GM12878 (cell line): ENCODE data around the gene PURA. TPM values are rescaled to one million over a fixed set of nuclear protein-coding genes. Genes with fewer than 3 reads are reported as not detected.

ENCODE experiments used
- ATAC-seq: fragments of 200-7000 bp; cut with Tn5 transposase; 3 replicates; pipeline ENCODE4 v1.9.1; 2020; ENCODE audit warnings: mild to moderate bottlenecking, moderate library complexity
- BruUV-seq: library from RNA; stranded (reverse); fragments of 400-500 nt; replicated peaks from 2 replicates; lab custom pipeline; 2021; lab: Mats Ljungman, UMichigan
- CTCF ChIA-PET: fragments of 300-600 bp; sonication (Branson Sonifier 250); formaldehyde crosslinking; extraction: SDS; loops from one replicate; lab custom pipeline; 2021; ENCODE audit warnings: inconsistent platforms; lab: Yijun Ruan, JAX
- POLR2A ChIA-PET: fragments of 350-600 bp; formaldehyde crosslinking; extraction: SDS; loops from one replicate; lab custom pipeline; 2021; ENCODE audit warnings: inconsistent platforms; lab: Charles Lee
- RAD21 ChIA-PET: fragments of 300-600 bp; sonication (Branson Sonifier 250); formaldehyde crosslinking; loops from one replicate; lab custom pipeline; 2023; ENCODE audit warnings: antibody characterized with exemption; ENCODE audit not compliant: unreplicated experiment; lab: Charles Lee
- SMC1A ChIA-PET: fragments of 300-600 bp; sonication (Branson Sonifier 250); formaldehyde crosslinking; loops from one replicate; lab custom pipeline; 2023; ENCODE audit not compliant: unreplicated experiment, uncharacterized antibody; lab: Charles Lee
- DNase-seq: peaks from one replicate; pipeline ENCODE4 v3.0.0-alpha.2; 2011; ENCODE audit warnings: low read depth, low spot score
- FAIRE-seq: peaks from 3 replicates; lab custom pipeline; 2011; peaks lifted over from hg19 to GRCh38; lab: Jason Lieb, UNC
- H2AFZ ChIP-seq: 2 replicates; pipeline ENCODE4 v1.6.0; 2011; ENCODE audit warnings: low read depth, low read length, control low read depth; ENCODE audit not compliant: control insufficient read depth
- H3K27ac ChIP-seq: 2 replicates; pipeline ENCODE4 v1.5.1; 2011; ENCODE audit warnings: control low read depth; ENCODE audit not compliant: control insufficient read depth, insufficient read depth
- H3K27me3 ChIP-seq, 2 experiments: replicated peaks in 1 of 2; 2 replicates each; pipeline versions ENCODE4 v1.6.0 to v1.6.1; 2011; ENCODE audit warnings: low read length in 1 of 2; ENCODE audit not compliant: control insufficient read depth in 2 of 2, insufficient read depth in 2 of 2
- H3K36me3 ChIP-seq, 2 experiments: 2 replicates each; pipeline ENCODE4 v1.5.1; 2011; ENCODE audit warnings: low read length in 1 of 2; ENCODE audit not compliant: control insufficient read depth in 2 of 2, insufficient read depth in 2 of 2
- H3K4me1 ChIP-seq: 2 replicates; pipeline ENCODE4 v1.6.1; 2011; ENCODE audit warnings: mild to moderate bottlenecking, low read length, moderate library complexity, mixed read lengths; ENCODE audit not compliant: control insufficient read depth, insufficient read depth
- H3K4me2 ChIP-seq: 2 replicates; pipeline ENCODE4 v1.6.0; 2011; ENCODE audit warnings: control low read depth; ENCODE audit not compliant: control insufficient read depth, insufficient read depth
- H3K4me3 ChIP-seq: fragments of 200-600 bp; sonication (generic); 2 replicates; pipeline ENCODE4 v1.5.1; 2016
- H3K79me2 ChIP-seq: 2 replicates; pipeline ENCODE4 v1.6.0; 2011; ENCODE audit warnings: low read length; ENCODE audit not compliant: control insufficient read depth, insufficient read depth
- H3K9ac ChIP-seq: 2 replicates; pipeline ENCODE4 v1.8.0; 2011; ENCODE audit warnings: low read length, control low read depth, mixed read lengths; ENCODE audit not compliant: control insufficient read depth, insufficient read depth
- H3K9me3 ChIP-seq: replicated peaks from 3 replicates; pipeline ENCODE4 v1.5.1; 2011; ENCODE audit warnings: mild to moderate bottlenecking, low read length; ENCODE audit not compliant: control insufficient read depth, insufficient read depth
- H4K20me1 ChIP-seq: 2 replicates; pipeline ENCODE4 v1.6.0; 2011; ENCODE audit not compliant: control insufficient read depth, insufficient read depth
- BACH1 ChIP-seq: fragments of 450-650 bp; IDR thresholded peaks from 2 replicates; pipeline ENCODE4 v1.6.1; 2017; ENCODE audit warnings: mild to moderate bottlenecking, borderline replicate concordance
- CHD2 ChIP-seq: IDR thresholded peaks from 2 replicates; pipeline ENCODE4 v1.6.1; 2011; ENCODE audit warnings: low read depth, low read length, improper control_type of control experiment, borderline replicate concordance
- CREM ChIP-seq: IDR thresholded peaks from 2 replicates; pipeline ENCODE4 v1.6.1; 2014; ENCODE audit warnings: antibody characterized with exemption, low read depth
- KDM1A ChIP-seq: fragments of 200-600 bp; sonication (generic); IDR thresholded peaks from 2 replicates; pipeline ENCODE4 v1.6.1; 2016; ENCODE audit warnings: borderline replicate concordance
- KLF5 ChIP-seq: fragments of 450-650 bp; IDR thresholded peaks from 2 replicates; pipeline ENCODE4 v1.6.1; 2014; ENCODE audit warnings: mild to moderate bottlenecking; ENCODE audit not compliant: partially characterized antibody
- MXI1 ChIP-seq: fragments of 150-350 bp; IDR thresholded peaks from 2 replicates; pipeline ENCODE4 v1.6.1; 2011; ENCODE audit warnings: low read depth, mild to moderate bottlenecking, inconsistent platforms, low read length, improper control_type of control experiment
- NR2F1 ChIP-seq: fragments of 450-650 bp; conservative IDR thresholded peaks from 2 replicates; pipeline ENCODE4 v1.6.1; 2017; ENCODE audit warnings: mild to moderate bottlenecking
- RCOR1 ChIP-seq: conservative IDR thresholded peaks from 2 replicates; pipeline ENCODE4 v1.6.1; 2012; ENCODE audit warnings: low read depth, low read length, improper control_type of control experiment
- TCF7 ChIP-seq: IDR thresholded peaks from 2 replicates; pipeline ENCODE4 v1.6.1; 2014; ENCODE audit warnings: antibody characterized with exemption, borderline replicate concordance
- WGBS: methylation state at CpG from one replicate; pipeline ENCODE4 v1.1.6; 2016; ENCODE audit warnings: low lambda C conversion rate; ENCODE audit not compliant: insufficient replicate concordance, insufficient coverage; ENCODE audit errors: missing lambda C conversion rate; 5-methylcytosine and 5-hydroxymethylcytosine counted together
- in situ Hi-C: fragments of 300-500 bp; cut with MboI; formaldehyde crosslinking; loops from 9 replicates; pipeline ENCODE4 v1.14.3; 2018; ENCODE audit warnings: mixed read lengths
- intact Hi-C: fragments of 100-400 bp; cut with micrococcal nuclease; formaldehyde crosslinking; loops from one replicate; pipeline ENCODE4 v1.14.2; 2022; ENCODE audit not compliant: unreplicated experiment
- polyA plus RNA-seq, 11 experiments: library from polyadenylated mRNA; depleted of rRNA in 4 of 11; unstranded in 6 of 11; stranded (reverse) in 5 of 11; fragments of >200 nt; fragmentation: Nextera tagmentation in 4 of 11; fragmentation: Illumina TruSeq in 1 of 11; extraction: Ambion mirVana in 4 of 11; extraction: Trizol in 1 of 11; gene quantifications; 1 replicate in 1 of 11; 2 replicates in 10 of 11; pipeline versions ENCODE4 v1.2.1 to v1.2.3, GENCODE V29; 2011 to 2016; ENCODE audit warnings: inconsistent platforms in 2 of 11, missing spikeins in 2 of 11, low read depth in 1 of 11
- total RNA-seq, 4 experiments: library from RNA; depleted of rRNA in 3 of 4; stranded (reverse); fragments of >200 nt in 3 of 4; fragmentation: Illumina TruSeq in 1 of 4; extraction: Trizol in 1 of 4; gene quantifications; 2 replicates each; pipeline versions ENCODE4 v1.2.1 to v1.2.3, GENCODE V29; 2013 to 2021

Gene PURA
- total and polyA plus RNA-seq, 10 of the 15 experiments (the other 5 are each of a cell fraction or from before 2014, with no cell fraction given): 3.3 to 11.8 (median 5.8) TPM

DNA sequence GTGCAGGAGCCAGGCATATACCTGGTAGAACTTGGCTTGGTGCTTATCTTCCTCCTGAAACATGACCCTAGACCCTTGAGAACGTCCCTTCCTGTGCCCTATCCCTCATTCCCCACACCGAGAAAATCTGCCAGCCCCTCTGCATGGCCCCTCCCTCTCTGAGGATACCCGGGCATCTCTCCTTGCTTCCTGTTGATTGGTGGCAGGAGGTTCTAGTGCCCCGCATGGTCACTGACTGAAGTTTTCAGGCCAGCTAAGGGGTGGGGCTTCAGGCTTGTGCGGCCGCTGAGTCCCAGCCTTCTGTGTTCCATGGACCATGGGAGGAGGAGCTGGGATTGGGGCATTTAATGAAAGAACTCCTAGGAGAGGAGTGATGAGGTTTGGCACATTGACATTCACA is 34.6 kb downstream of the PURA start:
- intact Hi-C loops: no loop called here
- ChIA-PET RAD21 (interaction anchor here (1.7 kb wide), 1 partner anchor 76 kb away, joined by 5 read pairs; no protein-coding TSS in a partner anchor), SMC1A (no interaction called here)
- BruUV-seq: no TSS peak
- no peak for DNase-seq
- no peaks in the 10 kb centered on the region for H3K9me3 ChIP-seq
- TF ChIP-seq KLF5: no peak
- TF ChIP-seq CREM: no peak
- no peak for TF ChIP-seq TCF7
- TF ChIP-seq MXI1: no peak
- TF ChIP-seq RCOR1: no peak
- TF ChIP-seq CHD2: no peak
- no peak for TF ChIP-seq BACH1
- TF ChIP-seq KDM1A: no peak
- no peak for TF ChIP-seq NR2F1
- TF ChIP-seq, all 136 proteins: peak for 0
- no peak for FAIRE-seq
- 79% methylated on average over 5 of the region's 6 CpGs for WGBS
- H4K20me1 ChIP-seq: peaks cover 4% of the 10 kb centered on the region; the same call in 1 of the 2 replicates
- H3K4me3 ChIP-seq: no peak overlapping the region
- ChIA-PET POLR2A (no interaction called here), CTCF (interaction anchor here (0.6 to 19.8 kb wide), 2 partner anchors 75 to 618 kb away, joined by 3 to 353 read pairs; no protein-coding TSS in a partner anchor)
- H3K27ac ChIP-seq: no peak overlapping the region
- no peaks in the 10 kb centered on the region for H3K36me3 ChIP-seq
- H3K79me2 ChIP-seq: no peaks in the 10 kb centered on the region
- no peak overlapping the region for H2AFZ ChIP-seq
- no peak overlapping the region for H3K9ac ChIP-seq
- peaks cover 6% of the 10 kb centered on the region in 2 experiments; a peak in 3 of 4 replicates for H3K27me3 ChIP-seq
- in situ Hi-C loops: no loop called here
- no peak overlapping the region for H3K4me2 ChIP-seq
- H3K4me1 ChIP-seq: peaks cover 6% of the 10 kb centered on the region; the same call in 1 of the 2 replicates
- no peak for ATAC-seq
